Fibroblast of pulmonary artery (primary cell): ENCODE data around the gene C2orf66.

Source experiments
- DNase-seq: peaks from one replicate; pipeline ENCODE4 v3.0.0-alpha.2; 2010; ENCODE audit warnings: low read depth
- H3K4me3 ChIP-seq: replicated peaks from 2 replicates; pipeline ENCODE4 v1.5.1; 2011; ENCODE audit warnings: low read depth, mild to moderate bottlenecking, control low read depth, low read length, moderate library complexity
- TF ChIP-seq, protein P1 (sequence below): IDR thresholded peaks from 2 replicates; pipeline ENCODE4 v1.5.1; 2011; ENCODE audit warnings: mild to moderate bottlenecking, control low read depth, low read length, inconsistent platforms; ENCODE audit errors: missing control alignments

Gene C2orf66

DNA sequence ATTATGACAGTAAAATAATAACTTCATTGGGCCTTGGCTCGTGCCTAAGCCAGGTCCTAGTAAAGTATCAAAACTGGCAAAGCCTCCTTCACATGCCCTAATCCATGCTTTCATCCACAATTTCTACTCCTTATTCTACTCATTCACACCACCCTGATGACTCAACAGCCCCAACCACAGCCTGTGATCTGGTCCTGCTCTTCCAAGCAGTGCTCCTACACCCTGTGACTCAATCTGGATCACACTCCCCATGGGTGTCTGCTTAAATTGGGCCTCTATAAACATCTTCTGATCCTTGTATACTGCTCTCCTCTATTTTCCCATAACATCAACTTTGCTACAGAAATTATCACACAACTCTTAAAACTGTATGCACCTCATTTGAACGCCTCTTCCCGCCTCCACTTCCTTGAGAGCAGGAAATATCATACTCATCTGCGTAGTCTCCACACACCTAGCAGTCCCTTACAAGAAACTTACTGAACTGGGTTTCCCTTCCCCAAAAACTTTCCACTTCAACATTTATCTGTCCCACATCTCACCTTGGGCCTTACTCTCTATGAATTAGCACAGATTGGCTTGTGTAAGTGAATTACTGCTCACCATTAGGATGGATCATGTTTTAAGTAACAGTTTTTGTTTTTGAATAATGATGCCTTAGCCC, 25.6 kb downstream of the C2orf66 start:
- H3K4me3 ChIP-seq, result no peak overlapping the region
- TF ChIP-seq, protein P1, sequence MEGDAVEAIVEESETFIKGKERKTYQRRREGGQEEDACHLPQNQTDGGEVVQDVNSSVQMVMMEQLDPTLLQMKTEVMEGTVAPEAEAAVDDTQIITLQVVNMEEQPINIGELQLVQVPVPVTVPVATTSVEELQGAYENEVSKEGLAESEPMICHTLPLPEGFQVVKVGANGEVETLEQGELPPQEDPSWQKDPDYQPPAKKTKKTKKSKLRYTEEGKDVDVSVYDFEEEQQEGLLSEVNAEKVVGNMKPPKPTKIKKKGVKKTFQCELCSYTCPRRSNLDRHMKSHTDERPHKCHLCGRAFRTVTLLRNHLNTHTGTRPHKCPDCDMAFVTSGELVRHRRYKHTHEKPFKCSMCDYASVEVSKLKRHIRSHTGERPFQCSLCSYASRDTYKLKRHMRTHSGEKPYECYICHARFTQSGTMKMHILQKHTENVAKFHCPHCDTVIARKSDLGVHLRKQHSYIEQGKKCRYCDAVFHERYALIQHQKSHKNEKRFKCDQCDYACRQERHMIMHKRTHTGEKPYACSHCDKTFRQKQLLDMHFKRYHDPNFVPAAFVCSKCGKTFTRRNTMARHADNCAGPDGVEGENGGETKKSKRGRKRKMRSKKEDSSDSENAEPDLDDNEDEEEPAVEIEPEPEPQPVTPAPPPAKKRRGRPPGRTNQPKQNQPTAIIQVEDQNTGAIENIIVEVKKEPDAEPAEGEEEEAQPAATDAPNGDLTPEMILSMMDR, result no peak
- peak; percentile 19 for DNase-seq

DNA sequence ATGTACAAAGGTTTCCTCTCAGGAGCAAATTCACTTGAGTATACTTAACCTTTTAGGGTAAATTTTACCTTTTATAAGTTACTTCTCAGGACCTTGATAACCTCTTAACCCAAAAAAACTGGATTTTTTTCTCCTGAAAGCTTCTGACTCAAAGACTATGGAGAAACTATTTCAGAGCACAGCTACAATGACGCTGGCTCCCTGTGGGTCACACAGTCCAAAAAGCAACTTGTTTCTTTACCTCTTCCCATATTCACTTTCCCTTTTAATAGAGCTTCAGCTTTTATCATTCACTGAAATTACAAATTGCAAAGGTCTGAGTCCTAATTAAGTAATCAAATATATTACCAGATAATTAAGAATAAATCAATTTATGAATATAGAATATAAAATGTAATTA, 42.1 kb downstream of the C2orf66 start:
- H3K4me3 ChIP-seq, result no peak overlapping the region
- DNase-seq, result no peak
- TF ChIP-seq, protein P1, result no peak

DNA sequence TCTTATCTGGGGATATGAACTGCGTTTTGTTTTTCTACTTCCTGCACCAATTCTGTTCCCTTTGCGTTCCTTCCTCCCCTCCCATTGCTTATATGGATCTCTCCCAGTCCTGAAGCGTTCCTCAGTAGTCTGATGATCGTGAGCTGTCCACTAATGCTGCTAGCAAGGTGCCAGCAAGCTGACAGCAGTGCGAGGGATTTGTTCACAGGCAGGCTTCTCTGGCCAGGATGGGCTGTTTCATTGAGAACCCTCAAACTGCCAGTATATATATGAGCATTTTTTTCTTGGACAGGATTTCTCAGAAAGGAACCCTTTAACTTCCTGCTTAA, 49.8 kb downstream of the C2orf66 start:
- DNase-seq, result peak; percentile 52
- TF ChIP-seq, protein P1, result no peak
- no peak overlapping the region for H3K4me3 ChIP-seq

DNA sequence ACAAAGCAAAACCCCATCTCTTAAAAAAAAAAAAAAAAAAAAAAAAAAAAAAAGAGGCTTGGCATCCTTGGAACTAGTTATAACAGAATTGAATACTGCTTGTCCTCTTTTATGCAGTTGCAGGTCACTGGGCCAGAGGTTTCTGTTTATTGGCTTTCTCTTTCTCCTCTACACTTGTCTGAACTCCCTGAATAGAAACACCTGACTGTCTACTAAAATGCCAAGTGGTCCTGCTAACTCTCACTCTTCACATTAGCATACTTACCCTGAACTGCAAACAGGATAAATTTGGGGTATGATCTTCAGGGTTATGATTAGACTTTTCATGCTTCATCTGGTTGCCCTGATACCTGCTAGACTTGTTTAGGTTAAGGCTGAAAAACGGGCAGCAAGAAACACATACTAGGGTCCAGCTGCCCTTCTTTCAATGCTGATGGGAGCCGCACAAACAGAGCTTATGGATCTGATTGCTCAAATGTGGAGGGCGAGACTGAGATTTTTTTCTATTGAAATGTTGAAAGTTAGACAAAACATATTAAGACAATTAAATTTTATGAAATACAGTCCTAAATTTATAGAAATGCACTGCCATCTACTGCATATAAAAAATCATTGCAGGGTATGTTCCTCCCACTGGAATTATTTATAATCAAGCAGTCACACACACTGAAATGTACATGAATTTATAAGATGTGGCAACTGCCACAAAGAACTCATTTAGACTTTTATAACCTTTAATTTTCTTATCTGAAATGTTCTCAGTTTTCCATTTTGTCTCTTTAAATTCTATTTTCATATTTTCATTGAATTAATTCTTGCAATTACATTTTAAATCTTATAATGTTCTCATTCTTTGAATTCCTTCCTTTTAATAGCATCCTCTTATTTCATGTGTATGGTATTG, 50.4 kb downstream of the C2orf66 start:
- TF ChIP-seq, protein P1, result peak; percentile 38
- DNase-seq, result peak; percentile 61
- H3K4me3 ChIP-seq, result no peak overlapping the region
